Ishikawa (cell line): ENCODE results near the gene DAP.

Experiments used
- CEBPB ChIP-seq: IDR thresholded peaks from 2 replicates; pipeline ENCODE4 v1.6.1; 2012
- CREB1 ChIP-seq: IDR thresholded peaks from 2 replicates; pipeline ENCODE4 v1.6.1; 2012; ENCODE audit warnings: low read depth
- EP300 ChIP-seq: IDR thresholded peaks from 2 replicates; pipeline ENCODE4 v1.6.1; 2012; ENCODE audit warnings: borderline replicate concordance
- ZBTB7A ChIP-seq: IDR thresholded peaks from 2 replicates; pipeline ENCODE4 v1.6.1; 2012; ENCODE audit warnings: low read depth
- TF ChIP-seq, protein P1 (sequence below): IDR thresholded peaks from 2 replicates; pipeline ENCODE4 v1.6.1; 2012

DNA sequence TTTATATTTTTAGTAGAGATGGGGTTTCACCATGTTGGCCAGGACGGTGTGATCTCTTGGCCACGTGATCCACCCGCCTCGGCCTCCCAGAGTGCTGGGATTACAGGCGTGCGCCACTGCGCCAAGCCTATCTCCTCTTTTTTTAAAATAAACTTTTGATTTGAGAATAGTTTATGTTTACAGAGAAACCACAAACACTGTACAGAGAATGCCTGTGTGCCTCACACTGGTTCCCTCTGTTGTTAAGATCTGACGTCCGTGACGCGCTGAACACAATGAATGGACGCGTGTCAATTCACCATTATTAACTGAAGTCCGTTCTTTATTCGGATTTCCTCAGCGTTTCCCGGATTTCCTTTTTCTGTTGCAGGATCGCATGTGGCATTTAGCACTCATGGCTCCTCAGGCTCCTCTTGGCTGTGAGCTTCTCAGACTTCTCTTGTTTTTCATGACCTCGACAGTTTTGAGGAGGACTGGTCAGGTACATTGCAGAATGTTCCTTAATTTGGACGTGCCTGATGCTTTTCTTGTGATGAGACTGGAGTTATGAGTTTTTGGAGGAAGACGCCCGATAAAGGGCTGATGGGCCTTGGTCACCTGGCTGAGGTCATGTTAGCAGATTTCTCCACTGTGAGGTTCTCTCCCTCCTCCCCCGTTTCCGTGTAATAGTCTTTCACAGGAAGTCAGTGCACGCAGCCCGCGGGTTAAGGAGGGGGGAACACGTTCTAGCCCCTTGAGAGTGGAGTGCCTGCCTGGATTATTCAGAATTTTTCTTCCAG is 127.6 kb downstream of the DAP start:
- TF ChIP-seq, protein P1, sequence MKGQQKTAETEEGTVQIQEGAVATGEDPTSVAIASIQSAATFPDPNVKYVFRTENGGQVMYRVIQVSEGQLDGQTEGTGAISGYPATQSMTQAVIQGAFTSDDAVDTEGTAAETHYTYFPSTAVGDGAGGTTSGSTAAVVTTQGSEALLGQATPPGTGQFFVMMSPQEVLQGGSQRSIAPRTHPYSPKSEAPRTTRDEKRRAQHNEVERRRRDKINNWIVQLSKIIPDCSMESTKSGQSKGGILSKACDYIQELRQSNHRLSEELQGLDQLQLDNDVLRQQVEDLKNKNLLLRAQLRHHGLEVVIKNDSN: no peak
- TF ChIP-seq CREB1 (no peak), ZBTB7A (no peak), EP300 (no peak), CEBPB (no peak)
